Stimulated activated CD4-positive, alpha-beta T cell treated with anti-CD3 and anti-CD28 coated beads, TNF-alpha, amount 100 ng/mL, for 1 hour (primary cell): ENCODE data around the gene ITK.

Experiments
- DNase-seq, 3 donors: peaks; one replicate each; pipeline ENCODE4 v3.0.0-alpha.2; 2020; ENCODE audit warnings: low read depth in 3 of 3, low spot score in 1 of 3

The ITK gene

DNA sequence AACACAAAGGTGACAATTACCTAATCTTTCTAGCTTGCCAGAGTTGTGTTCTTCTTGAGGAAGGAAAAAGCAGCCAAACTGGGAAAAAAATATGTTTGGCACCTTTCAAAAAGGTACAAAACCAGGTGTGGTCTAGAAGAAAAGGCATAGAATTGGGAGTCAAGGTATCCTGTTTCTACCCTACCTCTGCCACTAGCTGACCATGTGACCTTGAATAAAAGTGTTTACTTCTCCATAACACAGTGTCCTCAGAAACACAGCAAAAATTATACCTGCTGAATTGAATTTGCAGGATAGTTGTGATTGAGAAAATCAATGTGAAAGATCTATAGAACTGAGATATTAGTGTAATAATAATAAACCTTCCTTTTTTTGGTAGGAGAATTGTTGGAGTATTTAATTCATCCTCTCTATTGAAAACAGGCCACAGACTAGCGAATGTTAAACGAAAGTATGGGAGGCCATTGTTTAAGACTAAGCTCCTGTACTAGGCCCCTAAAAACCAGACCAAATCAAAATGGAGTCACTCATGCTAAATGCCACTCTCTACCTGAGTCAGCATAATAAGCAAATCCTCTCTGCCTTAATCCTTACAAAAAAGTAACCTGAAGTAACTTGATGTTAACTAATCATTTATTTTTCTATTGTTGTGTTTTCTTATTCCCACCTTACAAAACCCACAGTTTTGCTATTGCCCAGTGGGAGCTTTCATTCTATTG is 97.8 kb downstream of the ITK start:
- no peak for DNase-seq

DNA sequence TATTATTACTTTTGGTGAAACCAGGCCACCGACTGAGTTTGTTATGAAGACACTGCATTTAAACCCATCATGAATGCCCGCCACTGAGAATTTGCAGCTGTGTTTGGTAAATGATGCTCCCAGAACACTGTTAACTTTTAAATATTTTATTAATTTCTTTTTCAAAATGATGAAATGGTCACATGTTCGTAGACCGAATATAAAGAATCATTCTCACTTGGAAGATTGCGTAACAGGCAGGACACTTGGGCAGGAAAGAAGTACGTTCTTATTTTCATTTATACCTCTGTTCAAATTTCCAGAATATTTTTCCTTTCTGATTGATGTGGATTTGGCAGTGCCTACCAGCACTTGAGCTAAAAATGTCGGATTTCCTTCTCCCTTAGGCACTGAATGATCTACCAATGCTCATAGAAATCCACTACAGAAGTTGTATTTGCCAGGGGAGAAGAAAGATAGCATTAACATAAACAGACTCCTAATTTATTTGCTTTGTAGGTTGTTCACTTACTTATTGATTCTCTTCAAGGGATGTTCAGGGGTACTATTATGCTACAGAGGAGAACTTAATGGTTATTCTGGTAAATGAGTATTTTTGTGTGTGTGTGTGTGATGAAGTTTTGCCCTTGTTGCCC is 99.1 kb downstream of the ITK start:
- DNase-seq: no peak

DNA sequence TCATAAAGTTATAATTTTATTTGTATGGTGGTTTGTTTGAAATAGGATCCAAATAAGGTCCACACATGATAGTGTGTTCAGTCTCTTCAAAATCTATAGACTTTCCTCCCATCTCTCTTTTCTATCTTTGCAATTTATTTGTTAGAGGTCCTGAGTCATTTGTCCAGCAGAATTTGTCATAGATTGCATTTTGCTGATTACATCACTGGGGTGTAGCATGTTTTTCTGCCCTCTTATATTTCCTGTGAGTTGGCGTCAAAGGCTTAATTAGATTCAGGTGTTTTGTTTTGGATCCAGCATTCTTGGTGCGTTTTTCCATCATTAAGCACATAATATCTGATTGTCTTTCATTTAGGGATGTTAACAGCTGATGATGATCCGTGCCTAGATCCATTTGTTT is 100.3 kb downstream of the ITK start:
- no peak for DNase-seq

DNA sequence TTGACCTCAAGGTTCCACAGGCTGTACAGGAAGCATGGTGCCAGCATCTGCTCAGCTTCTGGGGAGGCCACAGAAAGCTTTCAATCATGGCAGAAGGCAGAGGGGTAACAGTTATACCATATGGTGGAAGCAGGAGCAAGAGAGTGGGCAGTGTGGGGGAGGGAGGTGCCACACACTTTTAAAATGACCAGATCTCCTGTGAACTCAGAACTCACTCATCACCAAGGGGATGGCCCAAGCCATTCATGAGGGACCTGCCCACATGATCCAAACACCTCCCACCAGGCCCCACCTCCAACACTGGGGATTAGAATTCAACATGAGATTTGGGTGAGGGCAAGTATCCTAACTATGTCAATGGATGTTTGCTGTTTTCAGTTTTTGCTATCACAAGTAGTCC is 101.5 kb downstream of the ITK start:
- DNase-seq: no peak

DNA sequence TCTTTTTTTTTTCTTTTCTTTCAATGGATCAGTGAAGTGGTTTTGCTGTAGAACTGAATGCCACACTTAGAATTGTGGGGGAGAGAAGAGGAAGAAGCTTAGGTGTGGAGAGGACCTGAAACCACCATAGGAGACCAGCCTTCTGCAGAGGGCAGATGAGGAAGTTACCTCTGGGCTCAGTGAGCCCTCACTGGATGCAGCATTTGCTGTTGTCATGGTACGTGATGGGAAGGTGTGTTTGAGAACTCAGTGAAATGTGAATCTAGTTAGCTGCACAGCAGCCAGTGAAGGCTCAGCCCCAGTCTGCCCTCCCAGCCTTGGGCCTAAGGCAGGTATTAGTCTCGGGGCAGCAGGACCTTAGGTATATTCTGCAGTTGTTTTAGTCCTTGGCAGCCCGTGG is 102.8 kb downstream of the ITK start:
- no peak for DNase-seq

DNA sequence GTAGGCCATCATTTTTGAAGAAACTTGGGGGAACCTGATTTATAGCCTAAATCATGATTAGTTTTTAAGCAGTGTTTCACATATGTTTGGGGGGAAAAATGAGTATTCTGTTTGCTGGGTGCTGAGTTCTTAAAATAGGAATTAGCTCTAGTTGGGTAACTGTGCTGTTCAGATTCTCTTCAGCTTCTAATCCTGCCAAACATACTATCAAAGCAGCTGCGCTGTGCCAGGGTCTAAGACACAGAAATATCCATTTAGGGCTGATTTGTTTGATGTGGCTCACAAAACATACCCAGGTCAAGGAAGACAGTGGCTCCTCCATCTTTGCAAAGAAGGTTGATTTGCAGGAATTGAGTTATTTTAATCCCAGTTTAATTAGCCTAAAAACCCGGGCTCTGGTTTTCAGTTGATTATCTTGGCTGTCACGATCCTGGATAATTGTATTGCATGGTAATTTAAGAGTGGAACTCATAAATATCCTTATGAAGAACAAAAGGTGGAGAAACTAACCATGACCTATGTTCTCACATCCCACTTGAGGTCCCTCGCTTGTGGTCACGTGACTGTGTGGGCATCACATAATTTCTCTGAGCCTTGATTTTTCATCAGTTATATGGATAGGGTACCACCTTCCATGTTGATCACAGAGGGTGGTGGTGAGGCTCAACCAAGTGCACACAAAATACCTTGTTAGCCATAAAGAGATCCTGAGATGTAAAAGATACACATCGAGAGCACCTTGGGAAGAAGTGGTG is 104.0 kb downstream of the ITK start:
- no peak for DNase-seq

DNA sequence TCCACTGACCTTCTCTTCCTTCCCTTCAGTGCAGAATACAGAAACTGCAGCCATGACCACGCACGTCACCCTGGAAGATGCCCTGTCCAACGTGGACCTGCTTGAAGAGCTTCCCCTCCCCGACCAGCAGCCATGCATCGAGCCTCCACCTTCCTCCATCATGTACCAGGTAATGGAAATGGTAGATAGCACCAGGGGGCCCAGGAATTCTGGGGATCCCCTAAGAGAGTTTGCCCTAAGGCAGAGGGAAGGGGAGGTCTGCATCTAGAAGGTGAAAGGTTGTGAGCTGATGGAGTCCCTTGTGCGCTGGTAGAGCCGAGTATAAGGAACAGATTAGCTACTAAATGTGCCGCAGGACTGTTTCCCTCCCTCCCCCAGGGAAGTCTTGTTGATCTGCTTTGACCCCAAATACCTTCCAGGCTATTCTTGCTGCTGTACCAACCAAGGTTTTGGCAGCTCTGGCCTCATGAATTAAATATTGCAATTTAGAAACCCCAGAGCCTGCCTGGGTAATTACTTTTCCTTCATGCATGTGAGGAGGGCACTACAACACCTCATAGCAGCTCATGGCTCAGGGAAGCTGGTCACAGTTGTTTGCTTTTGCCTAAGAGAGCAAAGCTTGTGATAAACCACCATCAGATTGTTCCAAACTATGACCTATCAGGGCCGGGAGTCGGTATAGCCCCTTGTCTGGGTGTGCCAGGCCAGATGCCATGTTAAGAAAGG is 104.8 kb downstream of the ITK start:
- DNase-seq: no peak

DNA sequence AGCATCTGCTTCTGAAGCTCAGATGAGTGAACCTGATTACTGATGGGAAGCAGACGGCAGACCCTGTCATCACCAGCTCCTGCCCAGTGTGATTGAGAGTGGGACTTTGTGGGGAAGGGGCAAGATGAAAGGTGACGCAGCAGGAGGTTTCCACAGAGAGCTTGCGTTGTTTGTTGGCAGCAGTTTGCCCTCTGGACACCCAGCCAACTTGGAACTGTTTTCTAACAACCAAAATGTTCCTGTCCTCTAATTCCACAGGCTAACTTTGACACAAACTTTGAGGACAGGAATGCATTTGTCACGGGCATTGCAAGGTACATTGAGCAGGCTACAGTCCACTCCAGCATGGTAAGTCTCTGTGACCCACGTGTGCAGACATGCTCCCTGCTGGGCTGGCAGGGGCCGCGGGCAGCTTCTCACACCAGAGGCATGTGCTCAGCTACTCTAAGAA is 106.1 kb downstream of the ITK start:
- no peak for DNase-seq

DNA sequence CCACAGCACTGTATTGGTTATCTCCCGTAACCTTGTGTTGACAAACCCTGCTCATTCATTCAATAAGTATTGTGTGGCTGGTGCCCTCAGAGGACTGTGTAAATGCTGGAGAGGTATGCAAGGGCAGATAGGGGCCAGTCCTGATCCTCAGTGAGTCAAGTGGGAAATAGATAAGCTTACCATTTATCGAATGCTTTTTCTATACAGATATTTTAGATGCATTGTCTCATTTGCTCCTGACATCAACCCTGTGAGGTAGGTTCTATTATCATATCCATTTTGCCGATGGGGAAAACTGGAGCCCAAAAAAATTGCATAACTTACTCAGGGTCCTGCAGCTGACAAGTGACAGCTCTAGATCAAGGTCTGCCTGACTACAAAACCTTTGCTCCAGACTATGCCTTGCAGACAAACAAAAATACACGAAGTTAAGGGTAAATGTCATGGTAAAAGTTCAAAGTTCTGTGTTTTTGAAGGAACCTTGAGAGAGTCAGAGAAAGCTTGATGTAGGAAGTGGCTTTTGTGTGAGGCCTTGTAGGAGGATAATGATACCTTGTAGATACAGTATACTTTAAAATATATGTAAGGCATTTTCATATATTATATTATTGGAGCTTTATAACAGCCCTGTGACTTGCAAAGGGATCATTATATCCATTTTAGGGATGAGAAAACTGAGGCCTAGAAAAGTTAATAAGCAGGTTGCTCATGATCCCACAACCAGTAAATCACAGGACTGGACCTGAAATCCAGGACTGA is 107.9 kb downstream of the ITK start:
- DNase-seq: no peak

DNA sequence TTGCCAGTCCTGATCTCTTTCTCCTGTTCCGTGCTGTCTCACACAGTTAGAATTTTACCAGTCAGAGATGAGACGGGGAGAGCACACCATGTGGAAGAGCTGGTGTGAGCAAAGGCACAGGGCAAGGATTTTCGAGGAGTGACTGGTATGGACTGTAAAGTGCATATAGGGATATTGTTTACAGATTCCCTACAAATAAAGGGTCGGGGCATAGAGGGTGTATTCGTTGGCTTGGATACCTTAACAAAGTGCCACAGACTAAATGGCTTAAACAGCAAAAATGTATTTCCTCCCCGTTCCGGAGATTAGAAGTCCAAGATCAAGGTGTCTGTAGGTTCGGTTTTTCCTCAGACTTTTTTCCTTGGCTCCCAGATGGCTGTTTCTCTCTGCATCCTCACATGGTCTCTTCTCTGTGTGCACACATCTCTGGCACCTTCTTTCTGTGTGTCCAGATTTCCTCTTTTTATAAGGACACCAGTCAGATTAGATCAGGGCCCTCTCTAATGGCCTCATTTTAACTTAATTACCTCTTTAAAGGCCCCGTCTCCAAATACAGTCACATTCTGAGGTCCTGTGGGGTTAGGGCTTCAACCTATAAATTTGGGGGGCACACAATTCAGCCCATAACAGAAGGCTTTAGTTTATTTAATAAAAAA is 108.7 kb downstream of the ITK start:
- DNase-seq: no peak

DNA sequence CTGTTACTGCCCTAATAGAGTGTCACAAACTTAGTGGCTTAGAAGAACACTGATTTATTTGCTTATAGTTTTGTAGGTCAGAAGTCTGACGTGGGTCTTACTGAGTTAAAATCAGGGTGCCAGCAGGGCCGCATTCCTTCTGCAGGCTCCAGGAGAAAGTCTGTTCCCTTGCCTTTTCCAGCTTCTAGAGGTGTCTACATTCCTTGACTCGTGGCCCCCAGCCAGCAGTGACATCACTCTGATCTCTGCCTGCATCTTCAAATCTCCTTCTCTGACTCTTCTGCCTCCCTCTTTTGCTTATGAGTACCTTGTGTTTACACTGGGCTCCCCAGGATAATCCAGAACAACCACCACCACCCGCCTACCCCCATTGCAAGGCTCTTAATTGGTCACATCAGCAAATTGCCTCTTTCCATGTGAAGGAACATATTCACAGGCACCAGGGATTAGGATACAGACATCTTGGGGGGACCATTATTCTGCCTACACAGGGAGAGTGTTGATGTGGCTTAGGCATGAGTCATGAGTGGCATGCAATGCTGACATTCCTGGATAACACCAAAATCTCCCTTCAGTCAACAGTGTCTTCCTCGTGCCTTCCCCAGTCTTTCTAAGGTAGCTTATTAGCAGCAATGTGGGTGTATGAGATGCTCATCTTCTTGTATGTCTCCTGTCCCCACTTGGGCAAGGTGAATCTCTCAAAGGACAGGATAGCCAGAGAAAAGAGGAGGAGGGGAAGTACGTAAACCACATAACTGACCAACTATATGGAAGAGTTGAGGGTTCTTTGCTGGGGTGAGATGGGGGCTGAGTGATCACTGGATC is 109.7 kb downstream of the ITK start:
- no peak for DNase-seq

DNA sequence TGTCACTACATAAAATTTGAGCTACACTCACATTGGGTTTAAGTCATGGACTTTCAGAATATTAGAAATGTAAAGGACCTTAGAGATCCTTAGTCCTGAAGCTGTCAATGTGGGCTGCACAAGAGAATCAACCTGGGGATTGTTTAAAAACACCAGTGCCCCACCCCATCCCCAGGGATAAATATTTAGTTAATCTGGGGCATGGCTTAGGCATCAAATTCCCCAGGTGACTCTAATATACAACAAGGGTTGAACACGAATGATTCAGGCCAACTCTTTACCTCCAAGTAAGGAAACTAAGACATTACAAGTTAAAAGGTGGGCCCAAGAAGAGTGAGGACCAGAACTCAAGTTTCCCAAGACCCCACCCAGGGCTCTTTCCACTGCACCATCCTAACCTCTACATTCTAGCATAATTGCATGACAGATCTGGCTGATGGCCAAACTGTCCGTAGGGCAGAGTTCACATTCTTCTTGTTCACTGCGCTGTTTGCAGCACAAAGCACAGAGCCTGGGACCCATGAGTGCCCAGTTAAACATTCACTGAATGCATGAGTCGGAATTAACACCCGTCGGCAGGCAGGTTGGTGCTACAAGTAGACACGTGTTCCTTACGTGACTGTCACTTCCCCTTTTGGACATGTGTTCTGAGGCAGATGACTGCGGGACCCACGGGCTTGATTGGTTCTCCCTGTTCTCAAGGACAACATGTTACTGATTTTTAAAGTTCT is 110.5 kb downstream of the ITK start:
- DNase-seq: no peak

DNA sequence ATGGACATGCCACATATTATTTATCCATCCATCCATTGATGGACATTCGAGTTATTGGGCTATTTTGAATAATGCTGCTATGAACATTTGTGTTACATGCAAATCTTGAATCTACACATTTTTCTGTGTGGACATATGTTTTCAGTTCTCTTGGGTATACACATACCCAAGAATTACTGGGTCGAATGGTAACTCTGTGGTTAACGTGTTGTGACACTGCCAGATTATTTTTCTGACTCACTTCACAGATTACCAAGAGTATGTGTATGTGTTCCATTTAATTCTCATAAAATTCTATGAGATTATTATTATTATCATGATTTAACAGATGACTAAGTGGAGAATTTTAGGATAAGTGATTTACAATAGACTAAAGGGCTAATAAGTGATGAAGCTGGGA is 112.0 kb downstream of the ITK start:
- DNase-seq: no peak

DNA sequence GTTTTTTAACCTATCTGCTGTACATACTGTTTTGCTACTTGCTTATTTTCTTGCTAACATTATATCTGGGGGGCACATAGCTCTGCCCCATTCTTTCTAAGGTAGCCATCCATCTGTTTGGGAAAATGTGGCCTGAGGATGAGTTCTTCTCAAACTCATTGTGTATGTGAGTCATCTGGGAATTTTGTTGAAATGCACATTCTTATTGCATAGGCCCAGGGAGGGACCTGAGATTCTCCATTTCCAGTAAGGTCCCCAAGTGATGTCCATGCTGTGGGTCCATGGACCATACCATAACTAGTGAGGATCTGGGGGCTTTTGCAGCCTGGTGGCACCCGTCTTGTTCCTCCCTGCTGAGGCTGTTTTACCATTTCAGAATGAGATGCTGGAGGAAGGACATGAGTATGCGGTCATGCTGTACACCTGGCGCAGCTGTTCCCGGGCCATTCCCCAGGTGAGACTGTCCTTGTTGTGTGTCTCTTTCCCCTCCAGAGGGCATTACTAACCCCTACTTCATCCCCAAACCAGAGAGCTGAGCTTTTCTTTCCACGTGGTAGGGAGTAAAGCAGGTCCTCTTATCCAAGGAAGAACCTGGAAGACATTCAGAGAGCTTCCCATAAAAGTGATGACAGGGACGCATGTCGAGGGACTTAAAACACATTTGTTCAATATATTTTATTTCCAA is 113.9 kb downstream of the ITK start:
- no peak for DNase-seq

DNA sequence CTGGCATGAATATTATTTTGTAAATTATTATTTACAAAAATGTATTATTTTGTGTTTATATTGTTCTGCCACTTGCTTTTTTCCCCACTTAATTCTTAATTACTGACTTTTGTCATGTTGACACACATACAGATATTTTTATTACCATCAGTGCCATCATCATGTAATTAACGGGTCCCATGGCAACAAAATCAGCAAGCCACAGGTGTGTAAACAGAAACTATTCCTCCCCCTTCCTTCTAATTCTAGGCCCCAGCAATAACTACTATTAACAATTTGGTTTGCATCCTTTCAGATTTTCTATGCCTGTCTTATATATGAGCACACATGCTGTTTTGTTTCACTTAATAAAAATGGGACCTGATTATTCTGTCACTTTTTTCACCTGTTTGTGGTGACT is 114.6 kb downstream of the ITK start:
- no peak for DNase-seq

DNA sequence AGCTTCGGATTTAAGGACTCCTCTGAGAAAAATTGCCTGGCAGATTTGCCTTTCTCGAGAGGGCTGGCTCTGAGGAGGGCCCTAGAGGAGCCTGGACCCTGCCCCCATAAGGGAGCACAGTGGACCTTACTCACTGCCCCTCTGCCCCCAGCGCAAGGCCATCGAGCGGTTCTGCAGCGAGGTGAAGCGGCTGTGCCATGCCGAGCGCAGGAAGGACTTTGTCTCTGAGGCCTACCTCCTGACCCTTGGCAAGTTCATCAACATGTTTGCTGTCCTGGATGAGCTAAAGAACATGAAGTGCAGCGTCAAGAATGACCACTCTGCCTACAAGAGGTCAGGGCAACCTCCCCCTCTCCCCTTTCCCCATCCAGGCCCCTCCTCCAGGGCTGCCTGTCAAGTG is 119.9 kb downstream of the ITK start:
- no peak for DNase-seq

DNA sequence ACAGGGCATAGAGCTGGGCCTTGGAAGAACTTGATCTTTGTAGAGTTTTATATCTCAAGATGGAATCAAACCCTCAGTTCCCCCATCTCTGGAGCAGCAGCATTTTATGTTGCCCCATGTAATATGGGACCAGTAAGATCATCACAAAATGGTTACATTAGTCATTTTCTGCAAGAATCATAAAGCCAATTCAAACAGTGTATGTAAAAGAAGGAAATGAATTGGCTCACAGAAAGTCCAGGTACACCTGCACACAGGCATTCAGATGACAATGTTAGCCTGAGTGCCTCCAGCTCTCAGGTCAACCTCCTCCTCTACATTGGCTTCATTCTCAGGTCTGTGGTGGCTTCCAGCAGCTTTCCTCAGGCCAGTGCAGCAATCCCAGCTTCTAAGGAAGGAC is 120.4 kb downstream of the ITK start:
- DNase-seq: no peak

DNA sequence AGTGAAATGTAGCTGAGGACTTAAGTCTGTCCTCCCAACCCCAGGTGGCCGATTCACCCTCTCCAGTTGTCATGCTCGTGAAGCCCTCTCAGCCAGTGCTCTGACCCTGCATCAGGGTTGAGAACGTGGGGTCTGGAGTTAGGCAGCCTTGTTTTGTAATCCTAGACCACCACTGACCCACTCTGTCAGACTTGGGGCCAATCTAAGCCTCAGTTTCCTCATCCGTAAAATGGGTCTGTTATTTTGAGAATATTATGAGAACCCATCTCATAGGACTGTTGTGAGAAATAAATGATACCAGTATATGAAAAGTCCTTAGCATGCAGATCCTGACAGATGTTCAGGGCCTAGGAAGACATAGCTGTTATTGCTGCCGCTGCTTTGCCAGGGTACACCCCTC is 122.4 kb downstream of the ITK start:
- DNase-seq: no peak
